HepG2 (cell line): ENCODE measurements around the gene SCAMP3. TPM values are rescaled to one million over a fixed set of nuclear protein-coding genes. Genes with fewer than 3 reads are reported as not detected.

Source experiments
- EHMT2 ChIP-seq: fragments of 200-600 bp; sonication (generic); IDR thresholded peaks from 2 replicates; pipeline ENCODE4 v1.7.0; 2017; ENCODE audit warnings: antibody characterized with exemption, low read depth, low read length, borderline replicate concordance
- FOSL1 ChIP-seq: sonication (generic); formaldehyde crosslinking; IDR thresholded peaks from 2 replicates; pipeline ENCODE4 v1.9.0; 2021; ENCODE audit warnings: missing genetic modification reagents, borderline replicate concordance
- KDM3A ChIP-seq: IDR thresholded peaks from 2 replicates; pipeline ENCODE4 v1.6.1; 2018; ENCODE audit warnings: low read depth, missing compliant biosample characterization
- NFE2 ChIP-seq: sonication (generic); formaldehyde crosslinking; IDR thresholded peaks from 2 replicates; pipeline ENCODE4 v1.4.0; 2020; ENCODE audit warnings: missing genetic modification reagents
- NFYB ChIP-seq: sonication (generic); formaldehyde crosslinking; IDR thresholded peaks from 2 replicates; pipeline ENCODE4 v1.4.0; 2020; ENCODE audit warnings: missing genetic modification reagents
- ONECUT2 ChIP-seq: sonication (generic); formaldehyde crosslinking; IDR thresholded peaks from 2 replicates; pipeline ENCODE4 v1.4.0; 2020; ENCODE audit warnings: missing genetic modification reagents
- RBFOX2 ChIP-seq: fragments of 200-400 bp; formaldehyde crosslinking; IDR thresholded peaks from 2 replicates; pipeline ENCODE4 v1.6.1; 2017; ENCODE audit warnings: low read depth, mild to moderate bottlenecking, low read length
- RBM39 ChIP-seq: fragments of 200-400 bp; formaldehyde crosslinking; IDR thresholded peaks from one replicate; pipeline ENCODE4 v1.6.1; 2018; ENCODE audit warnings: antibody characterized with exemption, mild to moderate bottlenecking, low read depth, low read length; ENCODE audit not compliant: poor library complexity, severe bottlenecking
- RFX3 ChIP-seq: IDR thresholded peaks from 2 replicates; pipeline ENCODE4 v1.6.1; 2016; ENCODE audit warnings: missing biosample characterization, missing genetic modification reagents
- SALL1 ChIP-seq: sonication (generic); formaldehyde crosslinking; IDR thresholded peaks from 2 replicates; pipeline ENCODE4 v1.8.0; 2022; ENCODE audit warnings: mild to moderate bottlenecking, missing genetic modification reagents
- ZBTB33 ChIP-seq: sonication (generic); formaldehyde crosslinking; IDR thresholded peaks from 2 replicates; pipeline ENCODE4 v1.4.0; 2020; ENCODE audit warnings: missing genetic modification reagents
- ZBTB42 ChIP-seq: sonication (generic); formaldehyde crosslinking; IDR thresholded peaks from 2 replicates; pipeline ENCODE4 v1.5.0; 2020; ENCODE audit warnings: mild to moderate bottlenecking, missing genetic modification reagents
- ZNF331 ChIP-seq: sonication (generic); formaldehyde crosslinking; IDR thresholded peaks from 2 replicates; pipeline ENCODE4 v1.4.0; 2020; ENCODE audit warnings: missing genetic modification reagents
- ZNF335 ChIP-seq: sonication (generic); formaldehyde crosslinking; IDR thresholded peaks from 2 replicates; pipeline ENCODE4 v1.4.0; 2020; ENCODE audit warnings: missing genetic modification reagents
- ZNF574 ChIP-seq: sonication (generic); formaldehyde crosslinking; IDR thresholded peaks from 2 replicates; pipeline ENCODE4 v1.4.0; 2020; ENCODE audit warnings: missing genetic modification reagents
- ZNF619 ChIP-seq: sonication (generic); formaldehyde crosslinking; IDR thresholded peaks from 2 replicates; pipeline ENCODE4 v1.4.0; 2020; ENCODE audit warnings: mild to moderate bottlenecking, missing genetic modification reagents
- ZNF891 ChIP-seq: sonication (generic); formaldehyde crosslinking; IDR thresholded peaks from 2 replicates; pipeline ENCODE4 v1.5.0; 2020; ENCODE audit warnings: mild to moderate bottlenecking, missing genetic modification reagents
- ZSCAN22 ChIP-seq: sonication (generic); formaldehyde crosslinking; IDR thresholded peaks from 2 replicates; pipeline ENCODE4 v1.4.0; 2020; ENCODE audit warnings: mild to moderate bottlenecking, missing genetic modification reagents
- polyA plus RNA-seq, 8 experiments: library from polyadenylated mRNA; depleted of rRNA in 3 of 8; stranded (reverse) in 7 of 8; unstranded in 1 of 8; fragments of >200 nt; fragmentation: Illumina TruSeq in 4 of 8; extraction: Trizol in 4 of 8; gene quantifications; 2 replicates each; pipeline versions ENCODE4 v1.2.1 to v1.2.3, GENCODE V29; 2011 to 2016; ENCODE audit warnings: low read depth in 4 of 8, missing spikeins in 1 of 8, mixed read lengths in 1 of 8; ENCODE audit not compliant: insufficient read depth in 1 of 8
- total RNA-seq, 5 experiments: library from RNA; depleted of rRNA; stranded (reverse); fragments of >200 nt; fragmentation: Illumina TruSeq; extraction: Trizol; gene quantifications; 2 replicates each; pipeline ENCODE4 v1.2.3, GENCODE V29; 2016; ENCODE audit warnings: low read depth in 1 of 5
- TF ChIP-seq, protein P1 (sequence below): sonication (generic); formaldehyde crosslinking; IDR thresholded peaks from 2 replicates; pipeline ENCODE4 v1.4.0; 2020; ENCODE audit warnings: mild to moderate bottlenecking, missing genetic modification reagents
- TF ChIP-seq, protein P2 (sequence below): sonication (generic); formaldehyde crosslinking; IDR thresholded peaks from 2 replicates; pipeline ENCODE4 v1.8.0; 2022; ENCODE audit warnings: missing genetic modification reagents, mild to moderate bottlenecking, moderate library complexity, borderline replicate concordance
- TF ChIP-seq, protein P3 (sequence below): sonication (generic); formaldehyde crosslinking; IDR thresholded peaks from 2 replicates; pipeline ENCODE4 v1.8.1; 2023; ENCODE audit warnings: mild to moderate bottlenecking, missing genetic modification reagents

The SCAMP3 gene
- total and polyA plus RNA-seq, 2 of the 13 experiments (the other 11 are each of a cell fraction or from before 2014, with no cell fraction given) = 46.8 to 83.3 TPM

DNA sequence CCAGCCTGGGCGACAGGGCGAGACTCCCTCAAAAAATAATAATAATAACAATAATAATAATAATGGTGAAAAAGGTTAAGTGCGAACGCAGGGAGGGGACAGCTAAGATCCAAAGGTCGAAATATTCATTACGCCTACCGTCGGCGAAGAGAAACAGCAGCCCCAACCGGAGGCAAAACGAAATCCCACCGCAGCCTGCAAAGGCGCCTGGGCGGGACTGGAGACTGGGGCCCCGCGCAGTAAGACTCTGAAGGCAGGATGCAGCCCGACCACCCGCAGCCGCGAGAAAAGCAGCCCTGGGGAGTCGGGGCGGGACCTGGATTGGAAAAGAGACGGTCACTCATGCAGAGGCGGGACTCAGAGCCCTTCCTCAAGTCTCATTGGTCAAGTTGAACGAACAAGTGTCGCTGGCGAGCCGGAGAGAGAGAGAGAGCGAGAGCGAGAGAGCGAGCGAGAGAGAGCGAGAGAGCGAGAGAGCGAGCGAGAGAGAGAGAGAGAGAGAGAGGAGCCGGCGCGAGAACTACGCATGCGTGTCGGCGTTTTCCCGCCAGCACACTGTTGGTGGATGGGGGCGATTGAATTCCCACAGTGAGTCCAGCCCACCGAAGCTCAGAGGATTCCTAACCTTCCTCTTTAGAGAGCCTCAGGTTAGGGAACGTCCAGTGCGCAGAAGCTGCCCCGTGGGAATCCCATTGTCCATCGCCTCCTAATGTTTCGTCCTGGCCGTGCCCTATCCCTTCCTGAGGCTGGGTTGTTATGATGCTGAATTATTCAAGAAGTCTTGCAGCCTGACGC is 17.6 kb downstream of the SCAMP3 start (continued):
- TF ChIP-seq ZNF619 (CRISPR knock-in tag) = no peak
- TF ChIP-seq, protein P1, sequence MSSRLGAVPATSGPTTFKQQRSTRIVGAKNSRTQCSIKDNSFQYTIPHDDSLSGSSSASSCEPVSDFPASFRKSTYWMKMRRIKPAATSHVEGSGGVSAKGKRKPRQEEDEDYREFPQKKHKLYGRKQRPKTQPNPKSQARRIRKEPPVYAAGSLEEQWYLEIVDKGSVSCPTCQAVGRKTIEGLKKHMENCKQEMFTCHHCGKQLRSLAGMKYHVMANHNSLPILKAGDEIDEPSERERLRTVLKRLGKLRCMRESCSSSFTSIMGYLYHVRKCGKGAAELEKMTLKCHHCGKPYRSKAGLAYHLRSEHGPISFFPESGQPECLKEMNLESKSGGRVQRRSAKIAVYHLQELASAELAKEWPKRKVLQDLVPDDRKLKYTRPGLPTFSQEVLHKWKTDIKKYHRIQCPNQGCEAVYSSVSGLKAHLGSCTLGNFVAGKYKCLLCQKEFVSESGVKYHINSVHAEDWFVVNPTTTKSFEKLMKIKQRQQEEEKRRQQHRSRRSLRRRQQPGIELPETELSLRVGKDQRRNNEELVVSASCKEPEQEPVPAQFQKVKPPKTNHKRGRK (CRISPR knock-in tag) = no peak
- no peak for TF ChIP-seq ZBTB42
- TF ChIP-seq RFX3 (CRISPR knock-in tag) = no peak
- TF ChIP-seq KDM3A (CRISPR knock-in tag) = no peak
- no peak for TF ChIP-seq ZNF335 (CRISPR knock-in tag)
- no peak for TF ChIP-seq ZNF891 (CRISPR knock-in tag)
- TF ChIP-seq ZSCAN22 (CRISPR knock-in tag) = no peak
- TF ChIP-seq ZNF574 (CRISPR knock-in tag) = no peak
- peak; percentile 25; the same call in 1 of the 2 replicates for TF ChIP-seq SALL1 (CRISPR knock-in tag)
- TF ChIP-seq, protein P2, sequence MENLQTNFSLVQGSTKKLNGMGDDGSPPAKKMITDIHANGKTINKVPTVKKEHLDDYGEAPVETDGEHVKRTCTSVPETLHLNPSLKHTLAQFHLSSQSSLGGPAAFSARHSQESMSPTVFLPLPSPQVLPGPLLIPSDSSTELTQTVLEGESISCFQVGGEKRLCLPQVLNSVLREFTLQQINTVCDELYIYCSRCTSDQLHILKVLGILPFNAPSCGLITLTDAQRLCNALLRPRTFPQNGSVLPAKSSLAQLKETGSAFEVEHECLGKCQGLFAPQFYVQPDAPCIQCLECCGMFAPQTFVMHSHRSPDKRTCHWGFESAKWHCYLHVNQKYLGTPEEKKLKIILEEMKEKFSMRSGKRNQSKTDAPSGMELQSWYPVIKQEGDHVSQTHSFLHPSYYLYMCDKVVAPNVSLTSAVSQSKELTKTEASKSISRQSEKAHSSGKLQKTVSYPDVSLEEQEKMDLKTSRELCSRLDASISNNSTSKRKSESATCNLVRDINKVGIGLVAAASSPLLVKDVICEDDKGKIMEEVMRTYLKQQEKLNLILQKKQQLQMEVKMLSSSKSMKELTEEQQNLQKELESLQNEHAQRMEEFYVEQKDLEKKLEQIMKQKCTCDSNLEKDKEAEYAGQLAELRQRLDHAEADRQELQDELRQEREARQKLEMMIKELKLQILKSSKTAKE (CRISPR knock-in tag) = no peak
- TF ChIP-seq RBFOX2 = peak; percentile 46; the same call in 1 of the 2 replicates
- TF ChIP-seq, protein P3, sequence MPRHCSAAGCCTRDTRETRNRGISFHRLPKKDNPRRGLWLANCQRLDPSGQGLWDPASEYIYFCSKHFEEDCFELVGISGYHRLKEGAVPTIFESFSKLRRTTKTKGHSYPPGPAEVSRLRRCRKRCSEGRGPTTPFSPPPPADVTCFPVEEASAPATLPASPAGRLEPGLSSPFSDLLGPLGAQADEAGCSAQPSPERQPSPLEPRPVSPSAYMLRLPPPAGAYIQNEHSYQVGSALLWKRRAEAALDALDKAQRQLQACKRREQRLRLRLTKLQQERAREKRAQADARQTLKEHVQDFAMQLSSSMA = no peak
- TF ChIP-seq ZBTB33 (CRISPR knock-in tag) = peak; percentile 26; the same call in 1 of the 2 replicates
- peak; percentile 17; the same call in 1 of the 2 replicates for TF ChIP-seq NFYB (CRISPR knock-in tag)
- TF ChIP-seq RBM39 = peak; percentile 60
- TF ChIP-seq EHMT2 = no peak
- no peak for TF ChIP-seq ZNF331 (CRISPR knock-in tag)
- TF ChIP-seq ONECUT2 (CRISPR knock-in tag) = no peak
- no peak for TF ChIP-seq NFE2 (CRISPR knock-in tag)
- no peak for TF ChIP-seq FOSL1 (CRISPR knock-in tag)
